ENCODE data around the gene RAB30.

- no peak for TF ChIP-seq CTCF (IDR thresholded peaks at IDR 0.05; ENCODE audit: low read depth, low read length, poor library complexity, severe bottlenecking)
- TF ChIP-seq EZH2phosphoT487 (IDR thresholded peaks at IDR 0.05; ENCODE audit: borderline replicate concordance, low read length) = no peak
Observed at GRCh38 chr11:82986446-82986845, 85.3 kb downstream of the RAB30 start.

Measured in DOHH2 (cell line).